ENCODE data around the gene SLC7A14.

The SLC7A14 gene

GRCh38 chr3:170633573-170633972 lies 47.7 kb upstream of the SLC7A14 start:
- no peaks in the 10 kb centered on the region for H4K20me1 ChIP-seq (ENCODE audit: insufficient read depth, low read length, poor library complexity, severe bottlenecking)
- H3K4me3 ChIP-seq (ENCODE audit: low read length, poor library complexity, severe bottlenecking) = no peak overlapping the region
- H3F3A ChIP-seq (ENCODE audit: low read depth) = no peaks in the 10 kb centered on the region
- H2AFZ ChIP-seq (ENCODE audit: low read length) = no peak overlapping the region
- H3K9ac ChIP-seq (ENCODE audit: low read depth, low read length, poor library complexity, severe bottlenecking) = no peak overlapping the region
- no peaks in the 10 kb centered on the region for H3K9me2 ChIP-seq (replicated peaks; ENCODE audit: low read depth, low read length)
- no peak overlapping the region for H3K4me2 ChIP-seq (ENCODE audit: low read depth, low read length, poor library complexity, severe bottlenecking)
- no peaks in the 10 kb centered on the region for H3K27me3 ChIP-seq (ENCODE audit: insufficient read depth, low read length, poor library complexity, severe bottlenecking)
- TF ChIP-seq EZH2phosphoT487 (IDR thresholded peaks at IDR 0.05; ENCODE audit: borderline replicate concordance) (no peak), CTCF (conservative IDR thresholded peaks at IDR 0.05; ENCODE audit: low read length) (no peak)
- H3K9me3 ChIP-seq (ENCODE audit: insufficient read depth, low read depth, low read length) = no peaks in the 10 kb centered on the region
- no peaks in the 10 kb centered on the region for H3K79me2 ChIP-seq (ENCODE audit: insufficient read depth, low read length)
- H3K4me1 ChIP-seq (ENCODE audit: insufficient read depth, low read length, poor library complexity, severe bottlenecking) = no peaks in the 10 kb centered on the region
- H3K36me3 ChIP-seq (ENCODE audit: insufficient read depth, low read length) = no peaks in the 10 kb centered on the region

DNA sequence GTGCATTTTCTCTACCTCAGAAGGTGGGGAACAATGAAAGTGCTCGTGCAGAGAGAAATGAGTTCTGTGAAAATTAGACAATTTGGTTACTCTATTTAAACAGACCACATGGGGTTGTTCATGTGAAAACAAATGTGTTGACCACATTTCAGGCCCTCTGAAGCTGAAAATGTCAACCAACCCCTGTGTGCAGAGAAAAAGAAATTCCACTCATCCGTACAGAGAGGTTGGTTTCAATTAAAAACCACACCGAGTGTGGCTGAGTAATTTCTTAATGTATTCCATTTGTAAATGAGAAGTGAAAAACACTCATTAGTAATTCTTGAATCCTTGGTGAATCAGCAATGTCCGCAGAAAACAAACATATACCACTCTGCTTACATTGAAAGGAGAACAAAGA lies 46.9 kb upstream of the SLC7A14 start:
- no peak overlapping the region for H3K4me2 ChIP-seq (ENCODE audit: low read depth, low read length, poor library complexity, severe bottlenecking)
- no peaks in the 10 kb centered on the region for H3F3A ChIP-seq (ENCODE audit: low read depth)
- no peaks in the 10 kb centered on the region for H3K9me3 ChIP-seq (ENCODE audit: insufficient read depth, low read depth, low read length)
- H3K36me3 ChIP-seq (ENCODE audit: insufficient read depth, low read length) = no peaks in the 10 kb centered on the region
- no peak overlapping the region for H3K9ac ChIP-seq (ENCODE audit: low read depth, low read length, poor library complexity, severe bottlenecking)
- no peaks in the 10 kb centered on the region for H3K9me2 ChIP-seq (replicated peaks; ENCODE audit: low read depth, low read length)
- H2AFZ ChIP-seq (ENCODE audit: low read length) = no peak overlapping the region
- TF ChIP-seq CTCF (conservative IDR thresholded peaks at IDR 0.05; ENCODE audit: low read length) (no peak), EZH2phosphoT487 (IDR thresholded peaks at IDR 0.05; ENCODE audit: borderline replicate concordance) (no peak)
- H3K27me3 ChIP-seq (ENCODE audit: insufficient read depth, low read length, poor library complexity, severe bottlenecking) = no peaks in the 10 kb centered on the region
- H3K79me2 ChIP-seq (ENCODE audit: insufficient read depth, low read length) = no peaks in the 10 kb centered on the region
- no peak overlapping the region for H3K4me3 ChIP-seq (ENCODE audit: low read length, poor library complexity, severe bottlenecking)
- no peaks in the 10 kb centered on the region for H3K4me1 ChIP-seq (ENCODE audit: insufficient read depth, low read length, poor library complexity, severe bottlenecking)
- H4K20me1 ChIP-seq (ENCODE audit: insufficient read depth, low read length, poor library complexity, severe bottlenecking) = no peaks in the 10 kb centered on the region

DNA sequence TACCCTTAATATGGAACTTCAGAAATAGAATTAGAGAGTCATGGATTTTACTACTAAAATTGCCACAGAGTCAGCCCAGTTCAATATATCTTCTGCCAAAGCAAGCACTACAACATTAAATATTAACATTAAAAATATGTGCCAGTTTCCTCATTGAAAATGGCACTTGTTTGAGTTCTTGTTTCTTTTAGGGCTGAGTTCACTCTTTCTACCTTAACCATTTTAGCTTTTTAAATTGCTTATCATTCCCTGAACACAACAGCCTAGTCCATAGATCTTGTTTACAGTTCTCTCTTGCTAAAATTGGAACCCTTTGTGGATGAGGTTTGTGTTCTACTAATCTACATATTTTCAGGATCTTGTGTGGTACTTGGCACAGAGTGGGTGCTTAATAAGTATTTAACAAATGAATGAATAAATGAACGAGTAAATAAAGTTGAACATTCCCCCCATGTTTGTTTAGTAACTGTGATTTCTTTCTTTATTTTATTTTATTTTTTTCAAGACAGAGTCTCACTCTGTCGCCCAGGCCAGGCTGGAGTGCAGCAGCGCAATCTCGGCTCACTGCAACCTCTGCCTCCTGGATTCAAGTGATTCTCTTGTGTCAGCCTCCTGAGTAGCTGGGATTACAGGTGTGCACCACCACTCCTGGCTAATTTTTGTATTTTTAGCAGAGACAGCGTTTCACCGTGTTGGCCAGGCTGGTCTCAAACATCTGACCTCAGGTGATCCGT lies 46.0 kb upstream of the SLC7A14 start:
- Histone ChIP-seq H3K4me1 (ENCODE audit: insufficient read depth, low read length, poor library complexity, severe bottlenecking) (no peaks in the 10 kb centered on the region), H3K36me3 (ENCODE audit: insufficient read depth, low read length) (no peaks in the 10 kb centered on the region), H3K9ac (ENCODE audit: low read depth, low read length, poor library complexity, severe bottlenecking) (no peak overlapping the region), H2AFZ (ENCODE audit: low read length) (no peak overlapping the region), H3K4me2 (ENCODE audit: low read depth, low read length, poor library complexity, severe bottlenecking) (no peak overlapping the region), H3K79me2 (ENCODE audit: insufficient read depth, low read length) (no peaks in the 10 kb centered on the region), H3K9me2 (replicated peaks; ENCODE audit: low read depth, low read length) (no peaks in the 10 kb centered on the region), H3K9me3 (ENCODE audit: insufficient read depth, low read depth, low read length) (no peaks in the 10 kb centered on the region), H3K4me3 (ENCODE audit: low read length, poor library complexity, severe bottlenecking) (no peak overlapping the region), H3F3A (ENCODE audit: low read depth) (no peaks in the 10 kb centered on the region), H3K27me3 (ENCODE audit: insufficient read depth, low read length, poor library complexity, severe bottlenecking) (no peaks in the 10 kb centered on the region), H4K20me1 (ENCODE audit: insufficient read depth, low read length, poor library complexity, severe bottlenecking) (no peaks in the 10 kb centered on the region)
- TF ChIP-seq CTCF (conservative IDR thresholded peaks at IDR 0.05; ENCODE audit: low read length) = no peak
- TF ChIP-seq EZH2phosphoT487 (IDR thresholded peaks at IDR 0.05; ENCODE audit: borderline replicate concordance) = no peak
